Loucy (cell line): ENCODE data around the gene IGSF23.

Experiments used
- H2AFZ ChIP-seq: fragments of 200-600 bp; sonication (generic); 2 replicates; pipeline ENCODE4 v1.6.0; 2016; ENCODE audit warnings: antibody characterized with exemption, mild to moderate bottlenecking, low read length, moderate library complexity
- H3F3A ChIP-seq: fragments of 200-600 bp; 2 replicates; pipeline ENCODE4 v1.6.0; 2016; ENCODE audit warnings: antibody characterized with exemption, low read depth, mild to moderate bottlenecking
- H3K27me3 ChIP-seq: fragments of 200-600 bp; sonication (generic); 2 replicates; pipeline ENCODE4 v1.6.1; 2014; ENCODE audit warnings: low read length, mild to moderate bottlenecking; ENCODE audit not compliant: insufficient read depth, poor library complexity, severe bottlenecking
- H3K36me3 ChIP-seq: fragments of 200-600 bp; sonication (generic); 2 replicates; pipeline ENCODE4 v1.6.1; 2016; ENCODE audit warnings: low read length; ENCODE audit not compliant: insufficient read depth
- H3K4me1 ChIP-seq: fragments of 200-600 bp; sonication (generic); 2 replicates; pipeline ENCODE4 v1.5.1; 2014; ENCODE audit warnings: low read length, mild to moderate bottlenecking; ENCODE audit not compliant: insufficient read depth, poor library complexity, severe bottlenecking
- H3K4me2 ChIP-seq: fragments of 200-600 bp; sonication (generic); 2 replicates; pipeline ENCODE4 v1.6.0; 2014; ENCODE audit warnings: antibody characterized with exemption, low read length, low read depth, mild to moderate bottlenecking; ENCODE audit not compliant: poor library complexity, severe bottlenecking
- H3K4me3 ChIP-seq: fragments of 200-600 bp; sonication (generic); 2 replicates; pipeline ENCODE4 v1.5.1; 2014; ENCODE audit warnings: low read length, mild to moderate bottlenecking, mixed read lengths; ENCODE audit not compliant: poor library complexity, severe bottlenecking
- H3K79me2 ChIP-seq: fragments of 200-600 bp; sonication (generic); 2 replicates; pipeline ENCODE4 v1.6.1; 2014; ENCODE audit warnings: low read length; ENCODE audit not compliant: insufficient read depth
- H3K9ac ChIP-seq: fragments of 200-600 bp; sonication (generic); 2 replicates; pipeline ENCODE4 v1.6.0; 2014; ENCODE audit warnings: mild to moderate bottlenecking, low read depth, low read length, moderate library complexity; ENCODE audit not compliant: poor library complexity, severe bottlenecking
- H3K9me2 ChIP-seq: fragments of 200-600 bp; sonication (generic); replicated peaks from 2 replicates; pipeline ENCODE4 v1.6.1; 2016; ENCODE audit warnings: low read depth, low read length, mixed read lengths
- H3K9me3 ChIP-seq: fragments of 200-600 bp; sonication (generic); 2 replicates; pipeline ENCODE4 v1.6.1; 2014; ENCODE audit warnings: mild to moderate bottlenecking, antibody characterized with exemption, low read length, low read depth; ENCODE audit not compliant: insufficient read depth
- H4K20me1 ChIP-seq: fragments of 200-600 bp; sonication (generic); 2 replicates; pipeline ENCODE4 v1.6.0; 2014; ENCODE audit warnings: antibody characterized with exemption, low read length, mild to moderate bottlenecking; ENCODE audit not compliant: insufficient read depth, poor library complexity, severe bottlenecking
- EZH2phosphoT487 ChIP-seq: fragments of 200-600 bp; IDR thresholded peaks from 2 replicates; pipeline ENCODE4 v1.6.1; 2018; ENCODE audit warnings: antibody characterized with exemption, mild to moderate bottlenecking, moderate library complexity, borderline replicate concordance
- TF ChIP-seq, protein P1 (sequence below): fragments of 200-600 bp; sonication (generic); conservative IDR thresholded peaks from 2 replicates; pipeline ENCODE4 v1.5.1; 2014; ENCODE audit warnings: mild to moderate bottlenecking, antibody characterized with exemption, low read length

IGSF23 gene

DNA sequence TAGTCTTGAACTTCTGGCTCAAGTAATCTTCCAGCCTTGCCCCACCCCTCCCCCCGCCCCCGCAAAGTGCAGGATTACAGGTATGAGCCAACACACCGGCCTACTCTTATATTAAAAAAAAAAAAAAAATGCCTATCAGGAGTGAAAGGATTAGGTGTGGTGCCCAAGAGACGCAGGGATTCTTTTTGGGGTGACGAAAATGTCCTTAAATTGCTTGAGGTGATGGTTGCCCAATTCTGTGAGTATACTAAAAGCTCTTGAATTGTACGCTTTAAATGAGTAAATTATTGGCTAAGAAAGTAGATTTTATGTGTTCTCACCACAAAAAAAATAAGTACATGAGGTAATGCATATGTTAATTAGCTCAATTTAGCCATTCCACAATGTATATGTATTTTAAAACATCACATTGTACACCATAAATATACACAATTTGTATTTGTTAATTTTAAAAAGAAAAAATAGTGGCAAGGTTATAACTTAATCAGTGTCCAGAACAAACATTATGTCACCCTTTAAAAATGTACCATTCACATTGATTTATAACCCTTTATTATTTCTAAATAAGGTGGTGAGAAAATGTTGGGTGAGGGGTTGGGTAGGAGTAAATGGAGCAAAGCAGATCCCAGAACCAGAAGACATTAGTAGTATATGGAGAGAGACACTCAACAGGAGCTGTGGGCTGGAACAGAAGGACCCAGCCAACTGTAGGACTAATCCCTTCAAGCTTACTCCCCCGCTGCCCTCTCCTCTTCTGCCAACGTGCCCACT is 3.9 kb downstream of the IGSF23 start:
- H3K9me2 ChIP-seq = no peaks in the 10 kb centered on the region
- no peaks in the 10 kb centered on the region for H3K9me3 ChIP-seq
- no peaks in the 10 kb centered on the region for H3K27me3 ChIP-seq
- TF ChIP-seq, protein P1, sequence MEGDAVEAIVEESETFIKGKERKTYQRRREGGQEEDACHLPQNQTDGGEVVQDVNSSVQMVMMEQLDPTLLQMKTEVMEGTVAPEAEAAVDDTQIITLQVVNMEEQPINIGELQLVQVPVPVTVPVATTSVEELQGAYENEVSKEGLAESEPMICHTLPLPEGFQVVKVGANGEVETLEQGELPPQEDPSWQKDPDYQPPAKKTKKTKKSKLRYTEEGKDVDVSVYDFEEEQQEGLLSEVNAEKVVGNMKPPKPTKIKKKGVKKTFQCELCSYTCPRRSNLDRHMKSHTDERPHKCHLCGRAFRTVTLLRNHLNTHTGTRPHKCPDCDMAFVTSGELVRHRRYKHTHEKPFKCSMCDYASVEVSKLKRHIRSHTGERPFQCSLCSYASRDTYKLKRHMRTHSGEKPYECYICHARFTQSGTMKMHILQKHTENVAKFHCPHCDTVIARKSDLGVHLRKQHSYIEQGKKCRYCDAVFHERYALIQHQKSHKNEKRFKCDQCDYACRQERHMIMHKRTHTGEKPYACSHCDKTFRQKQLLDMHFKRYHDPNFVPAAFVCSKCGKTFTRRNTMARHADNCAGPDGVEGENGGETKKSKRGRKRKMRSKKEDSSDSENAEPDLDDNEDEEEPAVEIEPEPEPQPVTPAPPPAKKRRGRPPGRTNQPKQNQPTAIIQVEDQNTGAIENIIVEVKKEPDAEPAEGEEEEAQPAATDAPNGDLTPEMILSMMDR = no peak
- no peak for TF ChIP-seq EZH2phosphoT487
- no peak overlapping the region for H3K9ac ChIP-seq
- H3K36me3 ChIP-seq = no peaks in the 10 kb centered on the region
- H2AFZ ChIP-seq = no peak overlapping the region
- H3K79me2 ChIP-seq = no peaks in the 10 kb centered on the region
- no peak overlapping the region for H3K4me2 ChIP-seq
- no peaks in the 10 kb centered on the region for H4K20me1 ChIP-seq
- H3K4me3 ChIP-seq = no peak overlapping the region
- H3K4me1 ChIP-seq = no peaks in the 10 kb centered on the region
- H3F3A ChIP-seq = no peaks in the 10 kb centered on the region

- no peaks in the 10 kb centered on the region for H3K4me1 ChIP-seq
- no peaks in the 10 kb centered on the region for H3K79me2 ChIP-seq
- no peaks in the 10 kb centered on the region for H3K36me3 ChIP-seq
- no peak overlapping the region for H3K4me2 ChIP-seq
- H2AFZ ChIP-seq = no peak overlapping the region
- H3K4me3 ChIP-seq = no peak overlapping the region
- H3K27me3 ChIP-seq = no peaks in the 10 kb centered on the region
- no peak overlapping the region for H3K9ac ChIP-seq
- TF ChIP-seq EZH2phosphoT487 = no peak
- TF ChIP-seq, protein P1 = no peak
- no peaks in the 10 kb centered on the region for H4K20me1 ChIP-seq
- no peaks in the 10 kb centered on the region for H3K9me2 ChIP-seq
- H3F3A ChIP-seq = no peaks in the 10 kb centered on the region
- no peaks in the 10 kb centered on the region for H3K9me3 ChIP-seq
Observed at GRCh38 chr19:44618640-44619357, 5.4 kb downstream of the IGSF23 start.

- Histone ChIP-seq H3K79me2 (no peaks in the 10 kb centered on the region), H3K9me2 (no peaks in the 10 kb centered on the region), H3K27me3 (no peaks in the 10 kb centered on the region), H3F3A (no peaks in the 10 kb centered on the region), H2AFZ (no peak overlapping the region), H3K9me3 (no peaks in the 10 kb centered on the region; the same call in 1 of the 2 replicates), H3K4me3 (no peak overlapping the region), H3K4me1 (no peaks in the 10 kb centered on the region), H3K4me2 (no peak overlapping the region), H4K20me1 (no peaks in the 10 kb centered on the region), H3K36me3 (no peaks in the 10 kb centered on the region), H3K9ac (no peak overlapping the region)
- TF ChIP-seq, protein P1 = no peak
- no peak for TF ChIP-seq EZH2phosphoT487
Observed at GRCh38 chr19:44620667-44621066, 7.3 kb downstream of the IGSF23 start.
